Measurements from ENCODE around the gene DOCK1.

The DOCK1 gene

GRCh38 chr10:127034790-127035189 lies 129.6 kb downstream of the DOCK1 start:
- peak; percentile 22 for DNase-seq (ENCODE audit: low read depth, low spot score)

GRCh38 chr10:127035827-127036226 lies 130.6 kb downstream of the DOCK1 start:
- DNase-seq (ENCODE audit: low read depth, low spot score) = no peak

- DNase-seq (ENCODE audit: low read depth, low spot score) = no peak
Measured at GRCh38 chr10:127036987-127037386, 131.8 kb downstream of the DOCK1 start.

GRCh38 chr10:127039435-127039834 lies 134.2 kb downstream of the DOCK1 start:
- DNase-seq (ENCODE audit: low read depth, low spot score) = no peak

GRCh38 chr10:127040756-127041155 lies 135.5 kb downstream of the DOCK1 start:
- DNase-seq (ENCODE audit: low read depth, low spot score) = no peak

- no peak for DNase-seq (ENCODE audit: low read depth, low spot score)
Measured at GRCh38 chr10:127041552-127041951, 136.3 kb downstream of the DOCK1 start.

- no peak for DNase-seq (ENCODE audit: low read depth, low spot score)
Measured at GRCh38 chr10:127043301-127043700, 138.1 kb downstream of the DOCK1 start.

- peak; percentile 9 for DNase-seq (ENCODE audit: low read depth, low spot score)
Measured at GRCh38 chr10:127044186-127044585, 139.0 kb downstream of the DOCK1 start.

GRCh38 chr10:127046975-127047877 lies 142.0 kb downstream of the DOCK1 start:
- DNase-seq (ENCODE audit: low read depth, low spot score) = peak; percentile 56

GRCh38 chr10:127047878-127048238 lies 142.6 kb downstream of the DOCK1 start:
- peak; percentile 51 for DNase-seq (ENCODE audit: low read depth, low spot score)

- DNase-seq (ENCODE audit: low read depth, low spot score) = no peak
Measured at GRCh38 chr10:127048630-127049029, 143.4 kb downstream of the DOCK1 start.

- DNase-seq (ENCODE audit: low read depth, low spot score) = no peak
Measured at GRCh38 chr10:127052001-127052400, 146.8 kb downstream of the DOCK1 start.

GRCh38 chr10:127055263-127055662 lies 150.0 kb downstream of the DOCK1 start:
- DNase-seq (ENCODE audit: low read depth, low spot score) = no peak

GRCh38 chr10:127059314-127059713 lies 154.1 kb downstream of the DOCK1 start:
- DNase-seq (ENCODE audit: low read depth, low spot score) = no peak

- DNase-seq (ENCODE audit: low read depth, low spot score) = no peak
Measured at GRCh38 chr10:127063762-127064161, 158.5 kb downstream of the DOCK1 start.

GRCh38 chr10:127064474-127064873 lies 159.2 kb downstream of the DOCK1 start:
- DNase-seq (ENCODE audit: low read depth, low spot score) = no peak

GRCh38 chr10:127067542-127068194 lies 162.4 kb downstream of the DOCK1 start:
- no peak for DNase-seq (ENCODE audit: low read depth, low spot score)

- DNase-seq (ENCODE audit: low read depth, low spot score) = no peak
Measured at GRCh38 chr10:127068485-127068884, 163.3 kb downstream of the DOCK1 start.

GRCh38 chr10:127069436-127069835 lies 164.2 kb downstream of the DOCK1 start:
- no peak for DNase-seq (ENCODE audit: low read depth, low spot score)

- no peak for DNase-seq (ENCODE audit: low read depth, low spot score)
Measured at GRCh38 chr10:127071126-127071525, 165.9 kb downstream of the DOCK1 start.

- DNase-seq (ENCODE audit: low read depth, low spot score) = no peak
Measured at GRCh38 chr10:127073666-127074065, 168.4 kb downstream of the DOCK1 start.

- no peak for DNase-seq (ENCODE audit: low read depth, low spot score)
Measured at GRCh38 chr10:127079392-127079791, 174.2 kb downstream of the DOCK1 start.

GRCh38 chr10:127080317-127080716 lies 175.1 kb downstream of the DOCK1 start:
- no peak for DNase-seq (ENCODE audit: low read depth, low spot score)

Data from astrocyte of the hippocampus (primary cell).